Heart right ventricle (tissue), 16 donors: Measurements from ENCODE around the gene AARSD1. TPM values are rescaled to one million over a fixed set of nuclear protein-coding genes. Genes with fewer than 3 reads are reported as not detected.
A peak's percentile ranks its signal among the peaks of the same experiment; 100 is the strongest.
"Not testable (repeated sequence)": the region's sequence is repeated elsewhere in the genome, so short reads cannot be mapped to it uniquely, and the experiment has no call there.

Experiments used
- ATAC-seq, 8 donors: fragments of 200-7000 bp; cut with Tn5 transposase; one replicate each; pipeline ENCODE4 v1.9.1; 2020; ENCODE audit warnings: mild to moderate bottlenecking in 8 of 8, moderate library complexity in 8 of 8, moderate number of reproducible peaks in 1 of 8
- DNase-seq, 2 donors: peaks; one replicate each; pipeline ENCODE4 v3.0.0-alpha.2; 2020
- H3K27ac ChIP-seq, 10 donors: fragments of 200-600 bp; sonication (generic) in 2 of 10; one replicate each; pipeline versions ENCODE4 v1.5.0 to v1.8.0; 2020 to 2022; ENCODE audit warnings: mild to moderate bottlenecking in 3 of 10
- H3K27me3 ChIP-seq, 7 donors: fragments of 200-600 bp; one replicate each; pipeline ENCODE4 v1.8.0; 2021 to 2022; ENCODE audit warnings: mild to moderate bottlenecking in 2 of 7
- H3K36me3 ChIP-seq, 9 donors: fragments of 200-600 bp; sonication (generic) in 1 of 9; one replicate each; pipeline versions ENCODE4 v1.5.0 to v1.8.0; 2020 to 2022; ENCODE audit warnings: mild to moderate bottlenecking in 2 of 9
- H3K4me1 ChIP-seq, 9 donors: fragments of 200-600 bp; sonication (generic) in 1 of 9; one replicate each; pipeline versions ENCODE4 v1.5.0 to v1.8.0; 2020 to 2022; ENCODE audit warnings: mild to moderate bottlenecking in 4 of 9
- H3K4me3 ChIP-seq, 10 donors: fragments of 200-600 bp; sonication (generic) in 2 of 10; one replicate each; pipeline versions ENCODE4 v1.5.0 to v1.8.0; 2020 to 2022; ENCODE audit warnings: mild to moderate bottlenecking in 7 of 10, moderate library complexity in 2 of 10
- H3K9me3 ChIP-seq, 11 donors: fragments of 200-600 bp in 10 of 11; sonication (generic) in 2 of 11; one replicate each; pipeline versions ENCODE4 v1.5.0 to v1.8.0; 2013 to 2022; ENCODE audit warnings: mild to moderate bottlenecking in 2 of 11, control low read depth in 1 of 11, moderate library complexity in 1 of 11
- CTCF ChIP-seq, 9 donors: fragments of 200-600 bp; sonication (generic) in 2 of 9; IDR thresholded peaks; one replicate each; pipeline versions ENCODE4 v1.5.0 to v1.8.0; 2021 to 2022; ENCODE audit warnings: antibody characterized with exemption in 9 of 9, mild to moderate bottlenecking in 5 of 9, moderate library complexity in 1 of 9
- WGBS, 2 donors: extraction: QIAGEN DNeasy Blood & Tissue Kit; methylation state at CpG; one replicate each; pipeline ENCODE4 v1.1.7; 2013; ENCODE audit warnings: inconsistent platforms in 1 of 2; 5-methylcytosine and 5-hydroxymethylcytosine counted together
- intact Hi-C, 10 donors: fragments of 100-400 bp; cut with DNase I; formaldehyde crosslinking; loops; one replicate each; pipeline versions ENCODE4 v1.11.1 to v1.14.2; 2022
- polyA plus RNA-seq, 2 donors: library from polyadenylated mRNA; stranded (reverse); fragments of 200-250 nt; gene quantifications; one replicate each; pipeline ENCODE4 v1.2.3, GENCODE V29; 2013
- total RNA-seq, 10 donors: library from RNA; stranded (reverse); fragmentation: NEBNext Ultra II Directional in 3 of 10; extraction: Animal tissue kit (Norgen Biotek cat#: 25700) in 3 of 10; gene quantifications; one replicate each; pipeline versions ENCODE4 v1.2.1 to v1.2.4, GENCODE V29; 2021 to 2023
- donor health status: Arrhythmogenic right ventricular cardiomyopathy.
- donor health status: ischemic (EF 13 %, LVEDD 7.1; RV severe dilation, severe dysfunction).
- donor health status: healthy with polysubstance abuse.
- donor health status: DM: no; HTN: yes; CAD: no.
- donor health status: DM: no; HTN: no; CAD: no.
- donor health status: ischemic (EF 25% LVEDD 6.9; RV normal size, moderate dysfunction).
- donor health status: ischemic (EF 25% LVEDD 5.7; RV mildly dilated, moderate dysfunction).
- donor health status: healthy.
- donor health status: DM: yes; HTN: yes; CAD: no.
- donor health status: Ischemic cardiomyopathy.
- donor health status: ischemic (EF 35%, LVEDD 5.7; RV mildly dilated, moderate dysfunction).
- donor health status: nonischemic (EF 11% LVEDD 7.7; RV severe dilation, severe dysfunction).
- donor health status: DM: yes; HTN: yes; CAD: no.
- donor health status: PGD.
- donor health status: ischemic (EF 29% LVEDD 5.4; RV normal size, mild dysfunction).
- donor health status: nonischemic (EF 23%, LVEDD 6.1; RV moderate dilation, normal function).

Gene AARSD1
- total and polyA plus RNA-seq, 12 donors, result 20.0 to 125 (median 29.4) TPM

- peak in 1 of 2 donors; percentile 52 for DNase-seq
- intact Hi-C loops, result loop anchor here in 7 of 10 donors (1.0 to 10.0 kb wide), 7 partner anchors 37 to 204 kb away; partner anchors contain the start of gene AOC2 (in 1 of the 7)
Observed at GRCh38 chr17:42928714-42929496, 35.3 kb downstream of the AARSD1 start.

GRCh38 chr17:42924891-42925290 is 39.4 kb downstream of the AARSD1 start:
- Histone ChIP-seq H3K27ac (peak overlapping the region in 1 of 10 donors; percentile 44), H3K4me3 (no peak overlapping the region), H3K9me3 (no peaks in the 10 kb centered on the region), H3K36me3 (no peaks in the 10 kb centered on the region), H3K27me3 (no peaks in the 10 kb centered on the region), H3K4me1 (peaks cover 7 to 57% (median 43%) of the 10 kb centered on the region in 9 donors)
- intact Hi-C loops, result loop anchor here in 3 of 10 donors (5.0 to 10.0 kb wide), 4 partner anchors 33 to 200 kb away; no protein-coding TSS in a partner anchor
- DNase-seq (no peak), ATAC-seq (no peak)
- 44 to 55% methylated on average over 5 of the region's 5 CpGs for WGBS, 2 donors
- TF ChIP-seq CTCF (IDR thresholded peaks at IDR 0.05), result no peak

More at GRCh38 chr17:42928714-42929496, 35.3 kb downstream of the AARSD1 start:
- Histone ChIP-seq H3K4me1 (peaks cover 4 to 27% (median 12%) of the 10 kb centered on the region in 9 donors), H3K4me3 (no peak overlapping the region), H3K27ac (peak overlapping the region in 7 of 10 donors; percentile 17 to 78 (median 45)), H3K36me3 (no peaks in the 10 kb centered on the region), H3K27me3 (no peaks in the 10 kb centered on the region), H3K9me3 (no peaks in the 10 kb centered on the region)
- 35 to 46% methylated on average over 9 of the region's 9 CpGs for whole genome bisulfite sequencing, 2 donors
- peak; percentile 41 to 78 (median 72) for TF ChIP-seq CTCF (IDR thresholded peaks at IDR 0.05)
- ATAC-seq, result peak; percentile 77 to 97 (median 95)

GRCh38 chr17:42923472-42923871 is 40.8 kb downstream of the AARSD1 start:
- 92 to 96% methylated on average over 7 of the region's 7 CpGs for WGBS, 2 donors
- Histone ChIP-seq H3K27ac (peak overlapping the region in 5 of 10 donors; percentile 1 to 68 (median 30)), H3K4me1 (peaks cover 0 to 56% (median 32%) of the 10 kb centered on the region in 9 donors)
- H3K36me3 ChIP-seq, H3K4me3 ChIP-seq, ATAC-seq, H3K27me3 ChIP-seq, H3K9me3 ChIP-seq, DNase-seq: not testable (repeated sequence)
- intact Hi-C loops, result loop anchor here in 1 of 10 donors (10.0 kb wide), 1 partner anchor 199 kb away; no protein-coding TSS in a partner anchor

GRCh38 chr17:42922294-42922693 is 42.0 kb downstream of the AARSD1 start:
- no peak for TF ChIP-seq CTCF (IDR thresholded peaks at IDR 0.05)
- intact Hi-C loops, result loop anchor here in 1 of 10 donors (10.0 kb wide), 1 partner anchor 197 kb away; no protein-coding TSS in a partner anchor

More at GRCh38 chr17:42922294-42922693, 42.0 kb downstream of the AARSD1 start:
- H3K27ac ChIP-seq, result peak overlapping the region in 5 of 10 donors; percentile 14 to 76 (median 68)
- H3K9me3 ChIP-seq, result no peaks in the 10 kb centered on the region
- ATAC-seq (no peak), DNase-seq (no peak)
- H3K4me3 ChIP-seq, result no peak overlapping the region
- no peaks in the 10 kb centered on the region for H3K27me3 ChIP-seq
- no peaks in the 10 kb centered on the region for H3K36me3 ChIP-seq
- H3K4me1 ChIP-seq, result peaks cover 0 to 59% (median 26%) of the 10 kb centered on the region in 9 donors
- WGBS, 2 donors, result 42 to 52% methylated on average over 7 of the region's 7 CpGs
